H1 (cell line): ENCODE results near the gene CIBAR2. TPM values are rescaled to one million over a fixed set of nuclear protein-coding genes. Genes with fewer than 3 reads are reported as not detected.

Experiments
- CTCF ChIA-PET: fragments of 300-600 bp; sonication (Branson Sonifier 250); formaldehyde crosslinking; loops from one replicate; lab custom pipeline; 2021; ENCODE audit not compliant: partially characterized antibody; lab: Charles Lee
- POLR2A ChIA-PET: fragments of 300-600 bp; sonication (Branson Sonifier 250); formaldehyde crosslinking; loops from one replicate; lab custom pipeline; 2021; ENCODE audit warnings: inconsistent platforms; ENCODE audit not compliant: partially characterized antibody; lab: Charles Lee
- DNase-seq, 2 experiments: peaks; one replicate each; pipeline versions ENCODE4 v3.0.0 to v3.0.0-alpha.2; 2010 to 2022; ENCODE audit warnings: low spot score in 2 of 2, low read depth in 1 of 2, mixed read lengths in 1 of 2
- FAIRE-seq: peaks from 2 replicates; lab custom pipeline; 2011; peaks lifted over from hg19 to GRCh38; lab: Jason Lieb, UNC
- H2AFZ ChIP-seq: 2 replicates; pipeline ENCODE4 v1.8.1; 2012; ENCODE audit warnings: low read length, inconsistent platforms
- H2AK5ac ChIP-seq: 2 replicates; pipeline ENCODE4 v1.6.1; 2013; ENCODE audit warnings: low read depth, low read length
- H2BK120ac ChIP-seq: replicated peaks from 2 replicates; pipeline ENCODE3; 2013; ENCODE audit warnings: low read depth, low read length, inconsistent platforms
- H2BK12ac ChIP-seq: 2 replicates; pipeline ENCODE4 v1.6.1; 2013; ENCODE audit warnings: low read depth, low read length
- H2BK15ac ChIP-seq: 2 replicates; pipeline ENCODE4 v1.6.1; 2013; ENCODE audit warnings: low read length
- H2BK20ac ChIP-seq: 2 replicates; pipeline ENCODE4 v1.6.1; 2013; ENCODE audit warnings: low read length
- H2BK5ac ChIP-seq: 2 replicates; pipeline ENCODE4 v1.6.1; 2013; ENCODE audit warnings: low read depth, low read length
- H3K14ac ChIP-seq: 2 replicates; pipeline ENCODE4 v1.6.1; 2013; ENCODE audit warnings: inconsistent platforms; ENCODE audit not compliant: insufficient read length
- H3K18ac ChIP-seq: 2 replicates; pipeline ENCODE4 v1.6.1; 2013; ENCODE audit warnings: low read length; ENCODE audit errors: extremely low read depth
- H3K23ac ChIP-seq: 2 replicates; pipeline ENCODE4 v1.6.1; 2013; ENCODE audit warnings: inconsistent platforms; ENCODE audit not compliant: insufficient read length
- H3K23me2 ChIP-seq: 2 replicates; pipeline ENCODE4 v1.6.1; 2013; ENCODE audit warnings: low read depth, low read length
- H3K27ac ChIP-seq: 2 replicates; pipeline ENCODE4 v1.6.1; 2011; ENCODE audit warnings: low read depth, low read length, inconsistent platforms
- H3K27me3 ChIP-seq, 4 experiments: replicated peaks in 1 of 4; 1 replicate in 1 of 4; 2 replicates in 3 of 4; pipeline versions ENCODE4 v1.6.1 to v1.8.1; 2011 to 2013; ENCODE audit warnings: low read length in 3 of 4, mild to moderate bottlenecking in 3 of 4, inconsistent platforms in 2 of 4, mixed read lengths in 2 of 4, moderate library complexity in 1 of 4; ENCODE audit not compliant: control insufficient read depth in 3 of 4, insufficient read depth in 3 of 4; ENCODE audit errors: extremely low read depth in 1 of 4
- H3K36me3 ChIP-seq, 4 experiments: 2 replicates each; pipeline versions ENCODE4 v1.6.1 to v1.8.1; 2011 to 2013; ENCODE audit warnings: mild to moderate bottlenecking in 4 of 4, low read length in 3 of 4, moderate library complexity in 2 of 4, control low read depth in 1 of 4, inconsistent platforms in 1 of 4; ENCODE audit not compliant: insufficient read depth in 4 of 4, control insufficient read depth in 2 of 4
- H3K4ac ChIP-seq: replicated peaks from 2 replicates; pipeline ENCODE3; 2013; ENCODE audit warnings: low read length, low read depth, mixed read lengths, inconsistent platforms; ENCODE audit not compliant: insufficient read length
- H3K4me1 ChIP-seq, 4 experiments: replicated peaks in 1 of 4; 1 replicate in 1 of 4; 2 replicates in 3 of 4; pipeline versions ENCODE4 v1.6.1 to v1.8.1; 2011 to 2013; ENCODE audit warnings: low read length in 3 of 4, inconsistent platforms in 2 of 4, mixed read lengths in 1 of 4; ENCODE audit not compliant: insufficient read depth in 4 of 4, control insufficient read depth in 3 of 4
- H3K4me2 ChIP-seq, 2 experiments: 2 replicates each; pipeline versions ENCODE4 v1.6.1 to v1.8.1; 2011 to 2013; ENCODE audit warnings: low read depth in 2 of 2, low read length in 2 of 2, control low read depth in 1 of 2, inconsistent platforms in 1 of 2, mild to moderate bottlenecking in 1 of 2; ENCODE audit not compliant: insufficient read depth in 1 of 2
- H3K4me3 ChIP-seq, 4 experiments: fragments of 200-600, 300-600 bp in 1 of 4; sonication (generic), shearing (Covaris generic), sonication (Bioruptor Twin) in 1 of 4; 2 replicates each; pipeline versions ENCODE4 v1.5.1 to v1.8.1; 2011 to 2016; ENCODE audit warnings: low read length in 4 of 4, low read depth in 3 of 4, control low read depth in 2 of 4, inconsistent platforms in 2 of 4, mild to moderate bottlenecking in 2 of 4, mixed read lengths in 1 of 4, moderate library complexity in 1 of 4; ENCODE audit not compliant: insufficient read depth in 2 of 4; ENCODE audit errors: extremely low read depth in 1 of 4
- H3K56ac ChIP-seq: replicated peaks from 2 replicates; pipeline ENCODE3; 2013; ENCODE audit warnings: low read depth, mild to moderate bottlenecking, mixed read lengths, low read length, inconsistent platforms; ENCODE audit not compliant: insufficient read length
- H3K79me1 ChIP-seq: 2 replicates; pipeline ENCODE4 v1.6.1; 2013; ENCODE audit warnings: low read depth, low read length, control low read depth
- H3K79me2 ChIP-seq, 2 experiments: 2 replicates each; pipeline versions ENCODE4 v1.6.1 to v1.8.1; 2012 to 2013; ENCODE audit warnings: low read length in 2 of 2, mild to moderate bottlenecking in 2 of 2, inconsistent platforms in 1 of 2; ENCODE audit not compliant: insufficient read depth in 2 of 2, control insufficient read depth in 1 of 2
- H3K9ac ChIP-seq, 4 experiments: replicated peaks in 1 of 4; 1 replicate in 1 of 4; 2 replicates in 3 of 4; pipeline versions ENCODE4 v1.6.1 to v1.8.1; 2011 to 2013; ENCODE audit warnings: low read depth in 3 of 4, low read length in 3 of 4, control low read depth in 2 of 4, mild to moderate bottlenecking in 2 of 4, moderate library complexity in 2 of 4, inconsistent platforms in 1 of 4; ENCODE audit errors: extremely low read depth in 1 of 4
- H3K9me3 ChIP-seq, 2 experiments: 2 replicates each; pipeline versions ENCODE4 v1.6.1 to v1.8.1; 2012 to 2013; ENCODE audit warnings: mild to moderate bottlenecking in 2 of 2, moderate library complexity in 2 of 2, control low read depth in 1 of 2, inconsistent platforms in 1 of 2, low read depth in 1 of 2, low read length in 1 of 2, mixed read lengths in 1 of 2; ENCODE audit not compliant: insufficient read depth in 2 of 2
- H4K20me1 ChIP-seq, 2 experiments: replicated peaks in 1 of 2; 2 replicates each; pipeline versions ENCODE3 to v1.8.1; 2011 to 2013; ENCODE audit warnings: inconsistent platforms in 2 of 2, low read length in 2 of 2, mild to moderate bottlenecking in 1 of 2; ENCODE audit not compliant: insufficient read depth in 2 of 2, control insufficient read depth in 1 of 2
- H4K5ac ChIP-seq: 2 replicates; pipeline ENCODE4 v1.6.1; 2013; ENCODE audit warnings: low read length, low read depth, mixed read lengths, inconsistent platforms; ENCODE audit not compliant: insufficient read length
- H4K8ac ChIP-seq: 2 replicates; pipeline ENCODE4 v1.8.0; 2013; ENCODE audit warnings: mild to moderate bottlenecking, moderate library complexity, low read length, inconsistent platforms; ENCODE audit not compliant: insufficient read depth; ENCODE audit errors: extremely low read depth
- H4K91ac ChIP-seq: replicated peaks from 2 replicates; pipeline ENCODE3; 2013; ENCODE audit warnings: low read length, mixed read lengths, inconsistent platforms; ENCODE audit not compliant: insufficient read length
- BACH1 ChIP-seq: IDR thresholded peaks from 2 replicates; pipeline ENCODE4 v1.6.1; 2012; ENCODE audit warnings: low read length, improper control_type of control experiment
- FOSL1 ChIP-seq: IDR thresholded peaks from 2 replicates; pipeline ENCODE4 v1.6.1; 2011; ENCODE audit warnings: mild to moderate bottlenecking, low read depth, low read length, moderate library complexity; ENCODE audit not compliant: insufficient read depth
- HDAC6 ChIP-seq: IDR thresholded peaks from one replicate; pipeline ENCODE4 v1.7.1; 2012; ENCODE audit warnings: low read depth, mild to moderate bottlenecking, inconsistent platforms, low read length, moderate library complexity
- KDM1A ChIP-seq: fragments of 200-600, 300-600 bp; sonication (generic); IDR thresholded peaks from 2 replicates; pipeline ENCODE4 v1.7.1; 2016; ENCODE audit warnings: mild to moderate bottlenecking, low read length, borderline replicate concordance
- MAFK ChIP-seq: IDR thresholded peaks from 2 replicates; pipeline ENCODE4 v1.6.1; 2012; ENCODE audit warnings: low read depth, mild to moderate bottlenecking, improper control_type of control experiment, low read length
- PHF8 ChIP-seq: fragments of 200-600 bp; sonication (generic); conservative IDR thresholded peaks from 2 replicates; pipeline ENCODE4 v1.7.1; 2012; ENCODE audit warnings: low read depth, mild to moderate bottlenecking, inconsistent platforms, low read length, moderate library complexity
- POU5F1 ChIP-seq: IDR thresholded peaks from 2 replicates; pipeline ENCODE4 v1.6.1; 2011; ENCODE audit warnings: low read depth, mild to moderate bottlenecking, low read length, moderate library complexity
- SAP30 ChIP-seq: fragments of 300-600 bp; sonication (generic); IDR thresholded peaks from 2 replicates; pipeline ENCODE4 v1.7.1; 2012; ENCODE audit warnings: low read length, moderate library complexity, mild to moderate bottlenecking, inconsistent platforms; ENCODE audit not compliant: insufficient read depth, insufficient replicate concordance
- WGBS, 2 experiments: shearing (Covaris generic) in 1 of 2; methylation state at CpG; one replicate each; pipeline versions ENCODE4 v1.1.6 to v1.1.7; 2013 to 2015; ENCODE audit warnings: low lambda C conversion rate in 2 of 2, mixed read lengths in 2 of 2, inconsistent platforms in 1 of 2, low coverage in 1 of 2, missing lambda C conversion rate in 1 of 2; ENCODE audit not compliant: insufficient replicate concordance in 2 of 2, insufficient coverage in 1 of 2, insufficient read length in 1 of 2; ENCODE audit errors: extremely low coverage in 1 of 2, missing lambda C conversion rate in 1 of 2; 5-methylcytosine and 5-hydroxymethylcytosine counted together
- polyA plus RNA-seq, 7 experiments: library from polyadenylated mRNA; depleted of rRNA in 3 of 7; stranded (reverse) in 5 of 7; unstranded in 2 of 7; fragments of >200 nt in 5 of 7; fragments of 200-250 nt in 2 of 7; gene quantifications; 1 replicate in 5 of 7; 2 replicates in 1 of 7; 4 replicates in 1 of 7; pipeline versions ENCODE4 v1.2.1 to v1.2.3, GENCODE V29; 2011 to 2013; ENCODE audit warnings: missing spikeins in 2 of 7, mixed read lengths in 2 of 7
- total RNA-seq: library from RNA; stranded (reverse); fragmentation: NEBNext Ultra II Directional; extraction: Animal tissue kit (Norgen Biotek cat#: 25700); gene quantifications from 2 replicates; pipeline ENCODE4 v1.2.1, GENCODE V29; 2021

The CIBAR2 gene
- total and polyA plus RNA-seq, 2 of the 8 experiments (the other 6 are each of a cell fraction or from before 2014, with no cell fraction given): 0.18 TPM; not detected in 1

GRCh38 chr16:85124636-85125346 is 12.5 kb upstream of the CIBAR2 start:
- no peak overlapping the region for H2AFZ ChIP-seq
- no peak overlapping the region for H4K8ac ChIP-seq
- no peak overlapping the region for H3K9ac ChIP-seq
- H3K79me1 ChIP-seq: no peaks in the 10 kb centered on the region
- no peak overlapping the region for H2AK5ac ChIP-seq
- H4K5ac ChIP-seq: no peak overlapping the region
- WGBS, 2 experiments: 91% methylated on average over 11 of the region's 11 CpGs; no CpG with 5 or more reads in 1 of the 2 experiments
- ChIA-PET POLR2A (interaction anchor here (1.5 to 1.6 kb wide), 3 partner anchors 20 to 203 kb away, joined by 3 to 5 read pairs (median 3); no protein-coding TSS in a partner anchor), CTCF (interaction anchor here (1.0 to 5.6 kb wide), 7 partner anchors 10 to 189 kb away, joined by 3 to 31 read pairs (median 4); partner anchors contain the start of gene CIBAR2)
- H3K9me3 ChIP-seq: peaks cover 0 to 3% of the 10 kb centered on the region in 2 experiments; a peak in 2 of 4 replicates
- H2BK12ac ChIP-seq: peak overlapping the region; percentile 41; the same call in 1 of the 2 replicates
- no peak overlapping the region for H2BK5ac ChIP-seq
- no peak overlapping the region for H3K27ac ChIP-seq
- H3K14ac ChIP-seq: no peak overlapping the region
- H3K4ac ChIP-seq: no peak overlapping the region
- no peaks in the 10 kb centered on the region for H3K36me3 ChIP-seq
- H3K4me2 ChIP-seq: no peak overlapping the region
- no peak overlapping the region for H3K56ac ChIP-seq
- no peak overlapping the region for H3K18ac ChIP-seq
- no peaks in the 10 kb centered on the region; a peak in 1 of 7 replicates for H3K27me3 ChIP-seq
- no peak for DNase-seq
- no peaks in the 10 kb centered on the region for H3K23me2 ChIP-seq
- no peak overlapping the region for H3K4me3 ChIP-seq
- H2BK15ac ChIP-seq: no peak overlapping the region
- TF ChIP-seq HDAC6 (no peak), PHF8 (no peak), MAFK (peak; percentile 97), POU5F1 (no peak), KDM1A (peak; percentile 65; the same call in 1 of the 2 replicates), FOSL1 (no peak), SAP30 (no peak), BACH1 (peak; percentile 100)
- TF ChIP-seq, all 59 proteins: peak for 3
- no peak for FAIRE-seq
- Histone ChIP-seq H3K23ac (no peak overlapping the region), H3K4me1 (peaks cover 4 to 29% (median 12%) of the 10 kb centered on the region in 4 experiments), H4K20me1 (no peaks in the 10 kb centered on the region), H4K91ac (no peak overlapping the region), H3K79me2 (no peaks in the 10 kb centered on the region), H2BK20ac (peak overlapping the region; percentile 82; the same call in 1 of the 2 replicates), H2BK120ac (no peak overlapping the region)
